Skeletal muscle satellite cell (primary cell): ENCODE results near the gene SZT2.
"Not testable (repeated sequence)": the region's sequence is repeated elsewhere in the genome, so short reads cannot be mapped to it uniquely, and the experiment has no call there.

Experiments
- H3K27me3 ChIP-seq: 2 replicates; pipeline ENCODE4 v1.7.0; 2013; ENCODE audit warnings: low read length; ENCODE audit not compliant: control insufficient read depth, insufficient read depth
- H3K36me3 ChIP-seq: 2 replicates; pipeline ENCODE4 v1.7.0; 2013; ENCODE audit warnings: mild to moderate bottlenecking, control low read depth, low read length; ENCODE audit not compliant: insufficient read depth
- H3K4me1 ChIP-seq: 2 replicates; pipeline ENCODE4 v1.7.0; 2013; ENCODE audit warnings: low read length; ENCODE audit not compliant: control insufficient read depth, insufficient read depth
- H3K4me2 ChIP-seq: 2 replicates; pipeline ENCODE4 v1.7.0; 2013; ENCODE audit warnings: mild to moderate bottlenecking, low read length
- H3K4me3 ChIP-seq: 2 replicates; pipeline ENCODE4 v1.7.0; 2013; ENCODE audit warnings: low read length
- H3K9ac ChIP-seq: 2 replicates; pipeline ENCODE4 v1.7.0; 2013; ENCODE audit warnings: mild to moderate bottlenecking, low read depth, low read length, moderate library complexity
- H3K9me3 ChIP-seq: replicated peaks from 2 replicates; pipeline ENCODE4 v1.7.0; 2013; ENCODE audit warnings: mild to moderate bottlenecking, control low read depth, low read length

SZT2 gene

DNA sequence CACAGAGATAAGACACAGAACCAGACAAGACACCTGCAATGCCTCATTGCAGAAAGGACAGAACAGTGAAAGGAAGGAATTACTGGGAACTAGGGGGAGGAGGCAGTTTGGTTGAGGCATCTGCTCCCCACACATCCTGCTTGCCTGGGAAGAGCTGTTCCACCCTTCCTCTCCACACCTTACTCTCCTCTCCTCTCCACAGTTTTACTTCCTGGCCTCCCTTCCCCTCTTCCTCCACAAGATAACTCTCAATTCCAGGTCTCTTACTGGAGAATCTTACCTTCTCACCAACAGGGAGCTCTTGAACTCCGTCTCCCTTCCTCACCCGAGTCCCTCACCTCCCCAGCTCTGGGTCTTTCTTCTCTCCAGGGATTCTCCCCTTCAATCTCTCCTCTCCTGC is 24.0 kb upstream of the SZT2 start:
- Histone ChIP-seq H3K27me3 (no peaks in the 10 kb centered on the region), H3K4me2 (peak overlapping the region; percentile 84), H3K9ac (peak overlapping the region; percentile 11), H3K9me3 (no peaks in the 10 kb centered on the region), H3K4me1 (peaks cover 32% of the 10 kb centered on the region), H3K36me3 (peaks cover 45% of the 10 kb centered on the region), H3K4me3 (peak overlapping the region; percentile 88)

DNA sequence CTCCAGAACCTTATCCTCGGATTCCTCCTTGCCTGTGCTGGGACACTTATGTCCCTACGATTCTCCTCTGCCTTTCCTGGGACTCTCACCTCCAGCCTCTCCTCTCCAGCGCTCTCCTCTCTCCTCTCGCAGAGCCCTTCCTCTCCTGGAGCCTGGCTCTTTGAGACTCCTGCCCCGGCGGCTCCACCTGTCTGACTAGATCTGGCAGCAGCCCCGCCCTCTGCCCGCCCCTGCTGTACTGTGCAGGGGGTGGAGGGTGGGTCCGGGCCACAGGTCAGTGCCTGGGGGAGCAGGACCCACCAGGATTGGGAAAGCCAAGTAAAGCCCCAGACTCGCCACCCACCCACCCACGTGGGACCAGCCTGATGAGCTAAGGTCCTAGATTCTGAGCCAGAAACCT is 23.5 kb upstream of the SZT2 start:
- peak overlapping the region; percentile 84 for H3K4me2 ChIP-seq
- H3K9ac ChIP-seq: peak overlapping the region; percentile 94
- peak overlapping the region; percentile 88 for H3K4me3 ChIP-seq
- H3K27me3 ChIP-seq: no peaks in the 10 kb centered on the region
- H3K4me1 ChIP-seq: peaks cover 27% of the 10 kb centered on the region
- no peaks in the 10 kb centered on the region for H3K9me3 ChIP-seq
- peaks cover 40% of the 10 kb centered on the region for H3K36me3 ChIP-seq

DNA sequence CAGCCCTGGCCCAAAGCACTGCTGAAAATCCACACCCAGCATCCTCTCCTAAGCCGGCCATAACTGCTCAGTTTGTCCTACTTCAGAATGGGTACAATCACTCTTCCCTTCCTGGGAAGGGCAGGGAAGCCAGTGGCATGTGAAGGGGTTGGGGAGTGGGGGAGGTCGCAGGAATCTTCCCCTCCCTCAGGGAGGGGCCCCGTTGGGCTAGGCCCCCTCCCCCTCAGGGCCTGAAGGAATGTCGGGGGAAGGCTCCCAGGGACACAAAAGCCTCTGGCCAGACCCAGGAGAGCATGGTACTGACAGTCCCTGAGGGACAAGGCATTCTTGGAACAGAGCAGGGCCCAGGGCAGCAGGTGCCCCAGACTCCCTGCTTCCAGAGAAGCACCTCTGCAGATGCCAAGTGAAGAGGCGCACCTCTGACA is 23.1 kb upstream of the SZT2 start:
- peak overlapping the region; percentile 94 for H3K9ac ChIP-seq

DNA sequence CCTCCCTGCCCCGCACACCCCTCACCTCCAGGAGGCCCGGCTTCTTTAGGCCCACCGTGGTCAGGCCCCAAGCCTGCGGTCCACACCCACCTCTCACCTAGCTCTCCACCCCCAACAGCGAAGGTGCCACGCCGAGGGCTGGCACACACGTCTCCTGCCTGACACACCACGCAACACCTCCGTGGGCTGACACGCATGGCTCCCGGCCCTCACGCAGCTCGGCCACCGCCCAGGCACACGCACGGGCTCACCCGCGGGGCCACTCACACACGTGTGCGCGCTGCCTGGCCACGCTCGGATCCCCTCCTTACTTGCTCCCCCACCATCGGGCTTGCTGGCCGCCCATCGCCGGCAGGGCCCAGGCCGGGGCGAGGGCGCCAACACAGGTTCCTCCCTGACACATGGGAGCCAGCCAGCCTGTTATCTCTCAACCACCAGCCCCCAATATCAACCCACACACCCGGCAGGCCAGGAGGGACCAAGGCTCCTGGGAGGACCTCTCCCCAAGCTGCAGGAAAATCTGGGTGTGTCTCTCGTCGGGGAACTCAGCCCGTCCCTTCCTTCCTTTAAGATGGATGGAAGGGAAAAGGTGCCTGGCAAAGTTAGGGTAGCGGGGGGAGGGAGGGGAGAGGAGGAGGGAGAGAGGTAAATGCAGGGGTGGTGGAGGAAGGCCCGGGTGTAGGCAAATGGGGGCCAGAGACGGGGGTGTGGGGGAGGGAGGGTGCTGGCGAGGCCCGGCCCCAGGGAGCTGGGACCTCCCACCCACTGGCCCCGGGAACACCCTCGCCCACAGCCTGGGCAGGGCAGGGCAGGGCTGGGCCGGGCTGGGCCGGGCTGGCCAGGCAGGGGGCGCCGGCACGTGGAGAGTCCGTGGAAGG is 22.4 kb upstream of the SZT2 start:
- H3K27me3 ChIP-seq: no peaks in the 10 kb centered on the region
- peaks cover 28% of the 10 kb centered on the region for H3K4me1 ChIP-seq
- H3K9ac ChIP-seq: peak overlapping the region; percentile 94
- H3K4me3 ChIP-seq: peak overlapping the region; percentile 88
- no peaks in the 10 kb centered on the region for H3K9me3 ChIP-seq
- H3K36me3 ChIP-seq: peaks cover 29% of the 10 kb centered on the region
- peak overlapping the region; percentile 84 for H3K4me2 ChIP-seq

More for the DNA sequence above, 23.1 kb upstream of the SZT2 start:
- peaks cover 24% of the 10 kb centered on the region for H3K4me1 ChIP-seq
- H3K9me3 ChIP-seq: no peaks in the 10 kb centered on the region
- peaks cover 36% of the 10 kb centered on the region for H3K36me3 ChIP-seq
- H3K4me3 ChIP-seq: peak overlapping the region; percentile 88
- no peaks in the 10 kb centered on the region for H3K27me3 ChIP-seq
- H3K4me2 ChIP-seq: peak overlapping the region; percentile 84

DNA sequence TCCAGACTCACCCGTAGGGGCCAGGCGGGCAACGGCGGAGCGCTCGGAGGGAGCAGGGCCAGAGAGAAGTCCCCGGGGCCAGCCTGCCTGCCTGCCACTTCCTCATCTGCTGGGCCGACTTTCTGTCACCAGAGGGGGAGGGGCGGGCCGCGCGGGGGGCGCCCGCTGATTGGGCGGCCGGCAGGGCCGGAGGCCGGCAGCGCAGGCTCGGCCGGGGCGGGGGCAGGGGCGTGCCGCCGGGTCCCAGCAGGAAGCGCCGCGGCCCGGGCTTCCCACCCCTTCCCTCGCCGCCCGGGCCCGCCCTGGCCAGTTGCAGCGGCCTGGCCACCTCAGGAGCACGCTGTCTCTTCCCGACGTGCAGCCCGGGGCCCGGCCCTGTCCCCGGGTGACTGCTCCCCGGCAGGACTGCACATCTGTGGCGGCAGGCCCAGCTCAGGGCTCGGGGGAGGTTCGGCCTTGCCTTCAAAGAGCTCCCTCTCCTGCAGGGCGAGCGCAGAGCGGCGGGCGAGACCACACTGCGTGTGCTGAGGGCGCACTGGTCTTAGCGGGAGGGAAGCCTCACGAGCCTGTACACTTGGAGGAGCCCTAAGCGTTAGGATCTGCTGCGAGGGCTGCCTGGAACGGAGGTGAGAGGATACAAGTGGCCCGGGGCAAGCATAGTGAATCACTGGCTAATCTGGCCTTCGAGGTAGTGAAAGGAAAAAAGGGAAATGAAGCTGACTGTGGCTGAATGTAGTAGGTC is 21.6 kb upstream of the SZT2 start, which contains the start of gene ELOVL1:
Gene ELOVL1, minus strand, starts transcription at position 108 of the 742 bp plus-strand sequence. CDS start 2,402 bp downstream, outside the sequence.
- Histone ChIP-seq H3K4me3 (peak within 1 kb of the TSS; percentile 88), H3K9me3 (no peaks in the 10 kb centered on the region), H3K9ac (peak within 1 kb of the TSS; percentile 94), H3K4me2 (peak within 1 kb of the TSS; percentile 84), H3K36me3 (peaks cover 22% of the 10 kb centered on the region), H3K27me3 (no peaks in the 10 kb centered on the region), H3K4me1 (peaks cover 36% of the 10 kb centered on the region)

DNA sequence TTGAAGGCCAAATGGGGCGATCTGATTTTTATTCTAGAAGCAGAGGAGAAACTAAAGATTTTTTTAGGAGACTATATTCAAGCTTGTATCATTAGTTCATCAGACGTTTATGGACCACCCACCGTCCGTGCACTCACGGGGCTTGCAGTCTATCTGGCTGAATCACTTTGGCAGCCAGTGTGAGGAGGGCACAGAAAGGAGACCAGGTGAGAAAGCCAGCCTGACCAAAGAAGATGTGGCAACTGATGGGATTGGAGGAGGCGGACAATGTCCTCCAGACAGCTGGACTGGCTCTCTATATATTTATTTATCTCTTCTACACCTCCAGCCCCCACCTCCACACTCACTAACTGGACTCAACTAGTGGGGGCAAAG is 21.1 kb upstream of the SZT2 start:
- H3K4me2 ChIP-seq: peak overlapping the region; percentile 84
- H3K27me3 ChIP-seq: no peaks in the 10 kb centered on the region
- H3K4me1 ChIP-seq: peaks cover 42% of the 10 kb centered on the region
- H3K36me3 ChIP-seq: peaks cover 17% of the 10 kb centered on the region
- no peaks in the 10 kb centered on the region for H3K9me3 ChIP-seq
- H3K4me3 ChIP-seq: peak overlapping the region; percentile 88
- H3K9ac ChIP-seq: peak overlapping the region; percentile 94

DNA sequence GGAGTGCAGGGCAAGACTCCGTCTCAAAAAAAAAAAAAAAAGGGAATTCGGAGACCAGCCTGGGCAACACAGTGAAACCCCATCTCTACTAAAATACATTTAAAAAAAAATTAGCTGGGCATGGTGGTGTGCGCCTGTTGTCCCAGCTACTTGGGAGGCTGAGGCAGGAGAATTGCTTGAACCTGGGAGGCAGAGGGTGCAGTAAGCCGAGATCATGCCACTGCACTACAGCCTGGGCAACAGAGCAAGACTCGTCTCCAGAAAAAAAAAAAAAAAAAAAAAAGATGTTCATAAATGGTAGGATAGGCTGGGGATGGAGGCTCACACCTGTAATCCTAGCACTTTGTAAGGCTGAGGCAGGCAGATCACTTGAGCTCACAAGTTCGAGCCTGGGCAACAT is 19.9 kb upstream of the SZT2 start:
- H3K4me1 ChIP-seq: peaks cover 49% of the 10 kb centered on the region
- not testable (repeated sequence) for H3K36me3 ChIP-seq, H3K4me3 ChIP-seq, H3K9ac ChIP-seq, H3K27me3 ChIP-seq, H3K4me2 ChIP-seq, H3K9me3 ChIP-seq

DNA sequence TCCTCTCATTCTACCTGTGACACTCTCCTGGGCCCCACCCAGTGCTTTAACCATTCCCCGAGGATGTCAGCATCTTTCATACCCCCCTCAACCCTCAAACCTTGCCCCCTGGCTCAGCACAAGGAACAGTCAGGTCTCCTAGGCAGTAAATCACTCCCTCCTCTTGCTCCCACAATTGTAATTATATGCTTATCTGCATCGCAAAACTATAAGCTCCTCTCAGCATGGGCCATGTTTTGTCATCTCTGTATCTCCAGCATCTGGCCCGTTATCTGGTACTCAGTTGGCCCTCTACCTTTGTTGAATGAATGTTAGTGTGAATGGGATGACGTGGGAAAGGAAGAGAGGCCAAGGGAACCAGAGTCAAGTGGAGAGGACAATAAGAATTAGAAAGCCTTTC is 19.1 kb upstream of the SZT2 start:
- Histone ChIP-seq H3K27me3 (no peaks in the 10 kb centered on the region), H3K9ac (no peak overlapping the region), H3K4me1 (peaks cover 49% of the 10 kb centered on the region), H3K4me3 (no peak overlapping the region), H3K4me2 (no peak overlapping the region), H3K9me3 (no peaks in the 10 kb centered on the region), H3K36me3 (no peaks in the 10 kb centered on the region)

DNA sequence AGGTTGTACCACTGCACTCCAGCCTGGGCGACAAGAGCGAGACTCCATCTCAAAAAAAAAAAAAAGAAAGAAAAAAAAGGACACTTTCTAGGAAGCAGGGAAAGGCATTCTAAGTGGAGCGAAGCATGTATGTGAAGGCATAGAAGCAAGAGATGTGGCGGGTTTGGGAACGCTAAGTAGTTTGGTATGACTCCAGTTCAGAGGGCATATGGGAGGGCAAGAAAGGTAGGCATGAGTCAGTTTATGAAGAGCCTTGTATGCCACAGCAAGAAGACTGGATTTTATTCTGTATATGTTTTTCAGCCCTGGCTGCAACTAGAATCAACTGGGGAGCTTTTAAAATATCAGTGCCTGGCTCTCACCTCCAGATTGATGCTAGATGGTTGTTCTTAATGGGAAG is 17.5 kb upstream of the SZT2 start:
- Histone ChIP-seq H3K9ac (no peak overlapping the region), H3K27me3 (no peaks in the 10 kb centered on the region), H3K4me1 (peaks cover 36% of the 10 kb centered on the region), H3K9me3 (no peaks in the 10 kb centered on the region), H3K4me2 (no peak overlapping the region), H3K4me3 (no peak overlapping the region), H3K36me3 (no peaks in the 10 kb centered on the region)

DNA sequence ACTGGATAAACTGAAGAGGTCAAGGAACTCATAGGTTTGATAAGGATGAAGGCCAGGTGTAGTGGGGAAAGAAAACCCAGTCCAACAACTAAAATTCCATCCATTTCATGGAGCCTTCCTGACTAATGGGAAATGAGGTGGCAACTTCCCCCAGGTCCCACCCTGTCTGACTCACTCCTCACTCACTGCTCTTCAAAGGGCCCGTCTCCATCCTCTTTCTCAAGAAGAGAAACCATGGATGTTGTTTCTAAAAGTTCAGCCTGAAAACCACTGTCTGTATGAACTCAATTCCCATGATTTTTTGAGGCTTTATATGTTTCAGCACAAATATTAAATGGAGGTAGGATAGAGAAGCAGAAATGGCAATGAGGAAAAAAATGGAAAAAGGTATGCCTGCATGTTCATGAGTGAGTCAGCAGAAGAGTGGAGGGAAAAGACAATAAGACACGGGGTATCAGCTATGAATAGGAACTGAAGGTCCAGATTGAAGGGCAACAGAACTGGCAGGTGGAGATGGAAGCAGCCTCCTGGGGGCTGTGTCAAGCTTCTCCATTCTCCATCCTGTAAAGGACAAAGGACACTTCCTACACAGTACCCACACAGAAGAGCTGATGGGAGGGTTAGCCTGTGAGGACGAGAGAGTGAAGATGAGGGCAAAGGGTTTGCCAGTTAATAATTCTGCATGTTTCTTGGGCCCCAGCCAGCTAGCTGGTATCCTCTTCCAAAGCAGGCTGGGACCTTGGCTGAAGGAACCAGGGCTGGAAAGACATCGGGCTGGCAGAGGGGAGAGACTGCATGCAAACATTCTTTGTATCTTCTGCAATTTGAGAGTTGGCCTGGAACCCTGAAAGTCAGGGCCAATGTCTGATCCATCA is 16.4 kb upstream of the SZT2 start:
- H3K36me3 ChIP-seq: no peaks in the 10 kb centered on the region
- H3K9ac ChIP-seq: peak overlapping the region; percentile 12
- no peaks in the 10 kb centered on the region for H3K9me3 ChIP-seq
- H3K4me3 ChIP-seq: peak overlapping the region; percentile 15
- H3K27me3 ChIP-seq: no peaks in the 10 kb centered on the region
- peaks cover 36% of the 10 kb centered on the region for H3K4me1 ChIP-seq
- peak overlapping the region; percentile 48 for H3K4me2 ChIP-seq

DNA sequence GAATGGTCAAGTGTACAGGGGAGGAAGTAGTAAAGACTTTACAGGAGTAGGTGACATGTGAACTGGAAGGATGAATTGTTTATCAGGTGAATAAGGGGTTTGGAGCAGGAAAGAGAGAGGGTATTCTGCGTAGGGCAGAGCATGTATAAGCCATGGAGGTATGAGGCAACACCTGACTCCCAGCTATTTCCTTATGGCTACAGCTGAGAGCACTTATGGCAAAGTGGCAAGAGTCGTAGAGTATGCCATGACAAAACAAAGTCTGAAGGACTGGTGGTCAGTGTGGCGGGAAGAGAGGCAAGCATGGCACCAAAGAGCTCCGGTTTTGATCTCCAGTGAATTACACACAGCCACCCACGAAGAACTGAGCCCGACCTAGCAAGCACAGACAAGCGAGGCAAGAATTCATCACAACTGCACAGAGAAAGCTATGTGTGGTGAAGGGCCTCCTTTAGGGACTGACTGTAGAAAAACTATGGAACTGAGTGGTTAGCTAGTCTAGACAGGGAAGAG is 12.9 kb upstream of the SZT2 start:
- H3K4me2 ChIP-seq: no peak overlapping the region
- peaks cover under 1% of the 10 kb centered on the region for H3K36me3 ChIP-seq
- peaks cover 26% of the 10 kb centered on the region for H3K4me1 ChIP-seq
- H3K4me3 ChIP-seq: no peak overlapping the region
- H3K27me3 ChIP-seq: no peaks in the 10 kb centered on the region
- H3K9ac ChIP-seq: no peak overlapping the region
- no peaks in the 10 kb centered on the region for H3K9me3 ChIP-seq
